Lower leg skin (tissue), 3 donors: ENCODE results near the gene MCM10.
"Not testable (repeated sequence)": the region's sequence is repeated elsewhere in the genome, so short reads cannot be mapped to it uniquely, and the experiment has no call there.

Experiments
- CTCF ChIP-seq, 3 donors: fragments of 450-650 bp; IDR thresholded peaks; one replicate each; pipeline ENCODE4 v1.5.1; 2016; ENCODE audit warnings: antibody characterized with exemption in 3 of 3, mild to moderate bottlenecking in 3 of 3, moderate library complexity in 2 of 3
- POLR2A ChIP-seq, 2 donors: fragments of 450-650 bp; IDR thresholded peaks; one replicate each; pipeline ENCODE4 v1.6.1; 2016 to 2017; ENCODE audit warnings: antibody characterized with exemption in 2 of 2, mild to moderate bottlenecking in 1 of 2, moderate library complexity in 1 of 2

- TF ChIP-seq CTCF, POLR2A (IDR thresholded peaks at IDR 0.05): not testable (repeated sequence)
Observed at GRCh38 chr10:13234736-13235135, 73.4 kb downstream of the MCM10 start.
